Measurements from ENCODE around the gene GRM2. TPM values are rescaled to one million over a fixed set of nuclear protein-coding genes. Genes with fewer than 3 reads are reported as not detected.

The GRM2 gene
- total RNA-seq, 1 donor from 2014 or later: 0.10 TPM

GRCh38 chr3:51705276-51706020 lies 1.4 kb upstream of the GRM2 start:
- H3K27ac Mint-ChIP-seq (ENCODE audit: unreplicated experiment): no peak overlapping the region
- no peak for TF ChIP-seq CTCF (IDR thresholded peaks at IDR 0.05)
- no peak overlapping the region for H3K4me3 Mint-ChIP-seq (ENCODE audit: unreplicated experiment)
- peaks cover 6% of the 10 kb centered on the region for H3K27me3 Mint-ChIP-seq (ENCODE audit: low read depth)
- no peaks in the 10 kb centered on the region for H3K9me3 Mint-ChIP-seq (ENCODE audit: low read depth)
- peaks cover 8% of the 10 kb centered on the region for H3K4me1 Mint-ChIP-seq (ENCODE audit: low read depth)
- peak; percentile 50 for DNase-seq (ENCODE audit: low spot score)
- peaks cover 3% of the 10 kb centered on the region for H3K36me3 Mint-ChIP-seq (ENCODE audit: low read depth)

GRCh38 chr3:51706021-51706485 lies 815 bp upstream of the GRM2 start:
- no peak overlapping the region for H3K4me3 Mint-ChIP-seq (ENCODE audit: unreplicated experiment)
- no peak overlapping the region for H3K27ac Mint-ChIP-seq (ENCODE audit: unreplicated experiment)
- H3K9me3 Mint-ChIP-seq (ENCODE audit: low read depth): no peaks in the 10 kb centered on the region
- peaks cover 3% of the 10 kb centered on the region for H3K36me3 Mint-ChIP-seq (ENCODE audit: low read depth)
- peaks cover 8% of the 10 kb centered on the region for H3K4me1 Mint-ChIP-seq (ENCODE audit: low read depth)
- peak; percentile 53 for DNase-seq (ENCODE audit: low spot score)
- no peak for TF ChIP-seq CTCF (IDR thresholded peaks at IDR 0.05)
- peaks cover 6% of the 10 kb centered on the region for H3K27me3 Mint-ChIP-seq (ENCODE audit: low read depth)

GRCh38 chr3:51708216-51708845 lies 1.5 kb downstream of the GRM2 start:
- Mint-ChIP-seq H3K27ac (ENCODE audit: unreplicated experiment) (no peak overlapping the region), H3K4me3 (ENCODE audit: unreplicated experiment) (no peak overlapping the region)

GRCh38 chr3:51709004-51709420 lies 2.1 kb downstream of the GRM2 start:
- DNase-seq (ENCODE audit: low spot score): peak; percentile 76

More at GRCh38 chr3:51708216-51708845, 1.5 kb downstream of the GRM2 start:
- peaks cover 6% of the 10 kb centered on the region for H3K27me3 Mint-ChIP-seq (ENCODE audit: low read depth)
- peaks cover 8% of the 10 kb centered on the region for H3K4me1 Mint-ChIP-seq (ENCODE audit: low read depth)
- H3K9me3 Mint-ChIP-seq (ENCODE audit: low read depth): no peaks in the 10 kb centered on the region
- TF ChIP-seq CTCF (IDR thresholded peaks at IDR 0.05): no peak
- peak; percentile 15 for DNase-seq (ENCODE audit: low spot score)
- H3K36me3 Mint-ChIP-seq (ENCODE audit: low read depth): peaks cover 1% of the 10 kb centered on the region

More at GRCh38 chr3:51709004-51709420, 2.1 kb downstream of the GRM2 start:
- no peak overlapping the region for H3K27ac Mint-ChIP-seq (ENCODE audit: unreplicated experiment)
- H3K36me3 Mint-ChIP-seq (ENCODE audit: low read depth): peaks cover 1% of the 10 kb centered on the region
- no peak overlapping the region for H3K4me3 Mint-ChIP-seq (ENCODE audit: unreplicated experiment)
- no peak for TF ChIP-seq CTCF (IDR thresholded peaks at IDR 0.05)
- H3K4me1 Mint-ChIP-seq (ENCODE audit: low read depth): peaks cover 8% of the 10 kb centered on the region
- peaks cover 6% of the 10 kb centered on the region for H3K27me3 Mint-ChIP-seq (ENCODE audit: low read depth)
- no peaks in the 10 kb centered on the region for H3K9me3 Mint-ChIP-seq (ENCODE audit: low read depth)
